ENCODE results near the gene ZNF804A. TPM values are rescaled to one million over a fixed set of nuclear protein-coding genes. Genes with fewer than 3 reads are reported as not detected.
"Not testable (repeated sequence)": the region's sequence is repeated elsewhere in the genome, so short reads cannot be mapped to it uniquely, and the experiment has no call there.

The ZNF804A gene
- total RNA-seq, 4 donors from 2014 or later: 0.19 TPM; not detected in 3

DNA sequence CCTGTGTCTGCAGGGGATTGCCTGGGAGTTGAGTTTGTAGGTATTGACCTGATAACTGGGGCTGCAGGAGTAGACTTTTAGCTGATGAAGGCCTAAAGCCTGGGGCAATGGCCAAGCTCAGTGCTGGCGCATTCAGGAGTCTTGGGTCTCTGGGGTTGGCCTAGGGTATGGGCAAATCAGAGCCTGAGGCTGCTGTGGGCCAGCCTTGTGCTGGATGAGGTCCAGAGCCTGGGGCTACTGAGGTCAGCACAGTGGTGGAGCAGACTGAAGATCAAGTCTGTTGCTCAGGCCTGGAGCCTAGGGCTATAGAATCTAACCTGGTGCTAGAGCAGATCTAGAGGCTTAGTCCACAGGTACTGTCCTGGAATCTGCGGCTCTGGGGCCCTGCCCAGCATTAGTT, 262.4 kb downstream of the ZNF804A start:
- Histone ChIP-seq H3K4me1 (no peaks in the 10 kb centered on the region), H3K27ac (no peak overlapping the region), H3K36me3 (no peaks in the 10 kb centered on the region), H3K27me3 (no peaks in the 10 kb centered on the region), H3K4me3 (no peak overlapping the region), H3K9me3 (peaks cover 0 to 25% (median 0%) of the 10 kb centered on the region in 3 donors)
- intact Hi-C loops (cut with DNase I): no loop called here
- WGBS, 2 donors: 100% methylated on average over 1 of the region's 2 CpGs; no CpG with 5 or more reads in 1 of the 2 donors
- TF ChIP-seq, protein P1, sequence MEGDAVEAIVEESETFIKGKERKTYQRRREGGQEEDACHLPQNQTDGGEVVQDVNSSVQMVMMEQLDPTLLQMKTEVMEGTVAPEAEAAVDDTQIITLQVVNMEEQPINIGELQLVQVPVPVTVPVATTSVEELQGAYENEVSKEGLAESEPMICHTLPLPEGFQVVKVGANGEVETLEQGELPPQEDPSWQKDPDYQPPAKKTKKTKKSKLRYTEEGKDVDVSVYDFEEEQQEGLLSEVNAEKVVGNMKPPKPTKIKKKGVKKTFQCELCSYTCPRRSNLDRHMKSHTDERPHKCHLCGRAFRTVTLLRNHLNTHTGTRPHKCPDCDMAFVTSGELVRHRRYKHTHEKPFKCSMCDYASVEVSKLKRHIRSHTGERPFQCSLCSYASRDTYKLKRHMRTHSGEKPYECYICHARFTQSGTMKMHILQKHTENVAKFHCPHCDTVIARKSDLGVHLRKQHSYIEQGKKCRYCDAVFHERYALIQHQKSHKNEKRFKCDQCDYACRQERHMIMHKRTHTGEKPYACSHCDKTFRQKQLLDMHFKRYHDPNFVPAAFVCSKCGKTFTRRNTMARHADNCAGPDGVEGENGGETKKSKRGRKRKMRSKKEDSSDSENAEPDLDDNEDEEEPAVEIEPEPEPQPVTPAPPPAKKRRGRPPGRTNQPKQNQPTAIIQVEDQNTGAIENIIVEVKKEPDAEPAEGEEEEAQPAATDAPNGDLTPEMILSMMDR (IDR thresholded peaks at IDR 0.05): no peak
- TF ChIP-seq POLR2A (IDR thresholded peaks at IDR 0.05): no peak
- no peak for DNase-seq

DNA sequence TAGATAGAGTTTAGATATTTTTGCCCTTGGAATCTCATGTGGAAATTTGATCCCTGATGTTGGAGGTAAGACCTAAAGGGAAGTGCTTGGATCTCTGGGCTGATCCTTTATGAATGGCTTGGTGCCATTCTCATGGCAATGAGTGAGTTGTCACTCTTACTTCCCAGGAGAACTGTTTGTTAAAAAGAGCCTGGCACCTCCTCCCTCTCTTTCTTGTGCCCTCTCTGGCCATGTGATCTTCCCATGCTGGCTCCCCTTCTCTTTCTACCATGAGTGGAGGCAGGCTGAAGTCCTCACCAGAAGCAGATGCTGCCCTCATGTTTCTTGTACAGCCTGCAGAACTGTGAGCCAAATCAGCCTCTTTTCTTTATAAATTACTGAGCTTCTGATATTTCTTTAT, 276.9 kb downstream of the ZNF804A start:
- H3K4me1 ChIP-seq: no peaks in the 10 kb centered on the region
- no peaks in the 10 kb centered on the region for H3K9me3 ChIP-seq
- no peak overlapping the region for H3K4me3 ChIP-seq
- DNase-seq: no peak
- TF ChIP-seq, protein P1 (IDR thresholded peaks at IDR 0.05): no peak
- no peak for TF ChIP-seq POLR2A (IDR thresholded peaks at IDR 0.05)
- no peaks in the 10 kb centered on the region for H3K27me3 ChIP-seq
- H3K27ac ChIP-seq: no peak overlapping the region
- no peaks in the 10 kb centered on the region for H3K36me3 ChIP-seq
- intact Hi-C loops (cut with DNase I): no loop called here

DNA sequence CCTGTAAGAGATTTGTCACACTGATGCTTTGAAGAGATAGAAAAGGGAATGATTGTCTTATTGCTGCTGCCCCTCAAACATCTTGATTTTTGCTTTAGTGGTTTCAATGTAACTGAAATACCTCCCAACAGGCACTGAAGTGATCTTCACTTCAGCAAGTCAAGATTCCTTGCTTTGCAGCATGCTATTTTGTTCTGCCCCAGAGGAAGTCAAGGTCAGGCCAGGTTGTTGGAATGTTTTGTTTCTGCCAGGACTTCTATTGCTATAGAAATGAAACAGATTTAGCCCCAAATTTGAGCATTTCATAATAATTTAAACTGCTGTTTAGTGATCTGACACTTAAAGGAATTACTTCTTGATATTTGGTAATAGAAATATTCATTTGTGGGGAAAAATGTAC, 277.6 kb downstream of the ZNF804A start:
- Histone ChIP-seq H3K27me3 (no peaks in the 10 kb centered on the region), H3K4me1 (no peaks in the 10 kb centered on the region), H3K36me3 (no peaks in the 10 kb centered on the region), H3K27ac (no peak overlapping the region), H3K4me3 (no peak overlapping the region), H3K9me3 (no peaks in the 10 kb centered on the region)
- no peak for TF ChIP-seq POLR2A (IDR thresholded peaks at IDR 0.05)
- TF ChIP-seq, protein P1 (IDR thresholded peaks at IDR 0.05): no peak
- no peak for DNase-seq
- intact Hi-C loops (cut with DNase I): no loop called here

DNA sequence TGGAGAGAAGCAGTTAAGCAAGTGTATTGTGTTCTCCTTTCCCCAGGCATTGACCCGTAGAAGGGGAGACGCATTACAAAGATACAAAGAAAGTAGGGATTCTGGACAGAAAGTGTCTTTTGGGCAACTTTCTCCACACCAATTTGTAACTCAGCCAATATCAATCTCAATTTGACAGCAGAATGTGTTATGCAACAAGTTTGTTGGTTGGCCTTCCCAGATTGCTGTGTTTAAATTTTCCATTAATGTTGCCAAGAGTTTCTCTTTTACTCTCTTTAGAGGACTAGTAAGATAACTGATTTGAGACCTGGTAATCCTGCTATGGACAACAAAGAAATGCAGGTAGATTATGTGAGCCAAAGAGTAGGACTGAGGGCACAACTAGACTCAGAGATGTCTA, 279.6 kb downstream of the ZNF804A start:
- no peak overlapping the region for H3K27ac ChIP-seq
- H3K27me3 ChIP-seq: no peaks in the 10 kb centered on the region
- no peaks in the 10 kb centered on the region for H3K4me1 ChIP-seq
- no peak for TF ChIP-seq POLR2A (IDR thresholded peaks at IDR 0.05)
- TF ChIP-seq, protein P1 (IDR thresholded peaks at IDR 0.05): no peak
- no peak overlapping the region for H3K4me3 ChIP-seq
- no peaks in the 10 kb centered on the region for H3K36me3 ChIP-seq
- intact Hi-C loops (cut with DNase I): no loop called here
- no peaks in the 10 kb centered on the region for H3K9me3 ChIP-seq
- 89 to 94% methylated on average over 2 of the region's 2 CpGs for WGBS, 2 donors
- DNase-seq: no peak

DNA sequence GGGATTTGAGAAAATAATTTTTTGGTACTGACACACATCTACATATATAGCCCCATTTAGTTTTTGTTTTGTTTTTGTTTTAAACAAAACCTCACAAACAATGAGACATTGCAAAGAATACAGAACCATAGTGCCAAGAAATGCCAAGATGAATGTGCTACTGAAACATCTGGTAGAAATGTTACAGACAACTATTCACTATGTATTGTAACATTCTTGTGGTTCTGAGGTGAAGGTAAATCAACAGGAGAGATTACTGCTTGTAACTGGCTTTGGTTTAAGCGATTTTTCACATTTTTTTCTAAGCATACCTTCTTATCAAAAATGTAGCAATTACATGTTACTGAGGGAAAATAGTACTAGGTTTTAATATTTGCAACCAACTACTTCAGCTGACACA, 281.3 kb downstream of the ZNF804A start:
- intact Hi-C loops (cut with DNase I): no loop called here
- Histone ChIP-seq H3K27ac (no peak overlapping the region), H3K36me3 (no peaks in the 10 kb centered on the region), H3K4me3 (no peak overlapping the region), H3K4me1 (no peaks in the 10 kb centered on the region), H3K27me3 (no peaks in the 10 kb centered on the region), H3K9me3 (no peaks in the 10 kb centered on the region)
- no peak for DNase-seq
- TF ChIP-seq, protein P1 (IDR thresholded peaks at IDR 0.05): no peak
- no peak for TF ChIP-seq POLR2A (IDR thresholded peaks at IDR 0.05)
- WGBS, 2 donors: 32 to 38% methylated on average over 1 of the region's 1 CpG

DNA sequence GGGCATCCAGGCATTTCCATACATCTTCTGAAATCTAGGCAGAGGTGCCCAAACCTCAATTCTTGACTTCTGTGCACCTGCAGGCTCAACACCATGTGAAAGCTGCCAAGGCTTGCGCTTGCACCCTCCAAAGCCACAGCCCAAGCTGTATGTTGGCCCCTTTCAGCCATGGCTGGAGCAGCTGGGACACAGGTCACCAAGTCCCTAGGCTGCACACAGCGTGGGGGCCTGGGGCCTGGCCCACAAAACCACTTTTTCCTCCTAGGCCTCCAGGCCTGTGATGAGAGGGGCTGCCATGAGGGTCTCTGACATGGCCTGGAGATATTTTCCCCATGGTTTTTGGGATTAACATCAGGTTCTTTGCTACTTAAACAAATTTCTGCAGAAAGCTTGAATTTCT, 288.3 kb downstream of the ZNF804A start:
- WGBS, 2 donors: 60 to 61% methylated on average over 1 to 2 of the region's 2 CpGs
- H3K4me3 ChIP-seq; H3K9me3 ChIP-seq; H3K27me3 ChIP-seq; DNase-seq; H3K27ac ChIP-seq; intact Hi-C loops (cut with DNase I); H3K36me3 ChIP-seq; H3K4me1 ChIP-seq: not testable (repeated sequence)

Measured in esophagus squamous epithelium (tissue), 5 donors.